ENCODE results near the gene DPH2.

Gene DPH2, protein sequence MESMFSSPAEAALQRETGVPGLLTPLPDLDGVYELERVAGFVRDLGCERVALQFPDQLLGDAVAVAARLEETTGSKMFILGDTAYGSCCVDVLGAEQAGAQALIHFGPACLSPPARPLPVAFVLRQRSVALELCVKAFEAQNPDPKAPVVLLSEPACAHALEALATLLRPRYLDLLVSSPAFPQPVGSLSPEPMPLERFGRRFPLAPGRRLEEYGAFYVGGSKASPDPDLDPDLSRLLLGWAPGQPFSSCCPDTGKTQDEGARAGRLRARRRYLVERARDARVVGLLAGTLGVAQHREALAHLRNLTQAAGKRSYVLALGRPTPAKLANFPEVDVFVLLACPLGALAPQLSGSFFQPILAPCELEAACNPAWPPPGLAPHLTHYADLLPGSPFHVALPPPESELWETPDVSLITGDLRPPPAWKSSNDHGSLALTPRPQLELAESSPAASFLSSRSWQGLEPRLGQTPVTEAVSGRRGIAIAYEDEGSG

DNA sequence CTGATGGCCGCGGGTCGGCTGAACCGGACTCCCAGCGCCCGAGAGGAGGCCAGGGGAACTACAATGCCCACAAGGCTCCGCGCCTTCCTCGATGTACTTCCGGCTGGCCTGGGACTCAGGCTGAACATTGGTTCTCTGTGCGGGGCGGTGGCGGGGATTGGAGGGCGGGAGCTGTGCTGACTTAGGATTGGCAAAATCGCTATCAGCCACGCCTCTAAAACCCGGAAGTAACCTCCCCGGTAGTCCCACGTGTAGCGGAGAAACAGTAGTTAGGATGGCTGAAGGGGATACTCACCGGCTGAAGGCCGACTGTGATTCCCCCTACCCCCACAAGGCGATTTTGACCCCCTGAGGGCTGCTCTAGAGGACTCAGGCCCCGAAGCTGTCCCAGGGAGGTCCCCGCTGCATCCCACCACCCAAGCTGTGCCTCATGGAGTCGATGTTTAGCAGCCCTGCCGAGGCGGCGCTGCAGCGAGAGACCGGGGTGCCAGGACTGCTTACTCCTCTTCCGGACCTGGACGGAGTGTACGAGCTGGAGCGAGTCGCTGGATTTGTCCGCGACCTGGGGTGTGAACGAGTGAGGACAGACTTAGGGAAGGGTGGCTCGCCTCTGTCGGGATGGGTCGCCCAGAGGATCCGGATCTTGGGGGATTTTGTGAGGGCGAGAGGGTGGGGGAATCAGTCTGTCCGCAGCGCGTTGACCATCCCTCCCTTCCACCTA, at the start of gene DPH2:
TSS of gene DPH2 (plus strand) at position 265 of the 721 bp plus-strand sequence. CDS start at position 431, 166 bp downstream.
- Histone ChIP-seq H3K27ac (no peak within 1 kb of the TSS), H3K36me3 (ENCODE audit: insufficient read depth, low read length) (peaks cover 6% of the 10 kb centered on the region; the same call in 1 of the 2 replicates), H3K9ac (ENCODE audit: insufficient read length) (peak within 1 kb of the TSS; percentile 76), H3K9me3 (ENCODE audit: low read depth, low read length) (no peaks in the 10 kb centered on the region), H3K4me3 (peak within 1 kb of the TSS; percentile 91)
- DNase-seq (ENCODE audit: low read depth, low spot score), result peak; percentile 83
- no peak for TF ChIP-seq FOXP2 (optimal IDR thresholded peaks at IDR 0.05; ENCODE audit: control extremely low read depth, extremely low read length, insufficient read depth)
- TF ChIP-seq EZH2 (IDR thresholded peaks at IDR 0.05), result no peak
- TF ChIP-seq POLR2AphosphoS5 (IDR thresholded peaks at IDR 0.05; ENCODE audit: borderline replicate concordance, low read depth, low read length), result peak; percentile 67; the same call in 1 of the 2 replicates

DNA sequence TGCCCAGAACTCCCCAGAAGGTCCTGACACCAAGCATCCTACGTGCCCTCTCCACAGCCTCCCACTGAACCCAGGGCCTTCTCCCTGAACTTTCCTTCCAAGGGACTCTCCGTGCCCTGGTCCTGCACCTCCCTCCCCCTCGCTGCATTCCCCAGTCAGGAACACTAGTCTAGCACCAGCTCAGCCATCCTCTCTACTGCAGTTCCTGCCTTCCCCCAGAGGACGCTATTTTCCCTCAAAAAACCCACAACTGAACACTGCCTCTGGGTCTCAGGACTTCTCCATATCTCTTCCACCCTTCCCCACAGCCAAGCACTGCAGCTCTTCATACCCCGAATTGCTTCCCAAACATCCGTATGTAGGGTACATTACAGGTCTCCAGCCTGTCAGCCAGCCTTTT, 48.8 kb upstream of the DPH2 start:
- Histone ChIP-seq H3K9me3 (ENCODE audit: low read depth, low read length) (no peaks in the 10 kb centered on the region), H3K36me3 (ENCODE audit: insufficient read depth, low read length) (no peaks in the 10 kb centered on the region), H3K27ac (no peak overlapping the region), H3K4me3 (no peak overlapping the region), H3K9ac (ENCODE audit: insufficient read length) (no peak overlapping the region)
- DNase-seq (ENCODE audit: low read depth, low spot score), result no peak
- TF ChIP-seq FOXP2 (optimal IDR thresholded peaks at IDR 0.05; ENCODE audit: control extremely low read depth, extremely low read length, insufficient read depth) (no peak), POLR2AphosphoS5 (IDR thresholded peaks at IDR 0.05; ENCODE audit: borderline replicate concordance, low read depth, low read length) (no peak), EZH2 (IDR thresholded peaks at IDR 0.05) (no peak)

DNA sequence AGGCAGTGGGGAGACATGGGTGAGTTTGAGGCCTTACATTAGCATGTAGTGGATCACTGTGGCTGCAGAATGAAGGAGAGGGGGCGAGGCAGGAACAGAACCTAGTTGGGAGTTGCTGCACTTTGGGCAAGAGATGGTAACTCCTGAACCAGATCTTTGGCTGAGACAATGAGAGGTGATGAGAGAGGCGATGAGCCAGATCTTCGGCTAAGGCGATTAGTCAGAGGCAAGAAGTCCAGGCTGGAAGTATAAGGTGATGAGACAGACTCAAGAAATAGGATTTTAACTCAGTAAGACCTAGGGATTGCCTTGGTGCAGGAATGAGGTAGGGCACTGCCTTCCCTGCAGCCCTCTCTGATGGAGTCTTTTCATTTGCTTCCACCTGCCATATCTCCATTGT, 45.3 kb upstream of the DPH2 start:
- no peak for DNase-seq (ENCODE audit: low read depth, low spot score)
- no peak overlapping the region for H3K4me3 ChIP-seq
- TF ChIP-seq EZH2 (IDR thresholded peaks at IDR 0.05), result no peak
- H3K9ac ChIP-seq (ENCODE audit: insufficient read length), result no peak overlapping the region
- no peaks in the 10 kb centered on the region for H3K36me3 ChIP-seq (ENCODE audit: insufficient read depth, low read length)
- H3K9me3 ChIP-seq (ENCODE audit: low read depth, low read length), result no peaks in the 10 kb centered on the region
- H3K27ac ChIP-seq, result no peak overlapping the region

DNA sequence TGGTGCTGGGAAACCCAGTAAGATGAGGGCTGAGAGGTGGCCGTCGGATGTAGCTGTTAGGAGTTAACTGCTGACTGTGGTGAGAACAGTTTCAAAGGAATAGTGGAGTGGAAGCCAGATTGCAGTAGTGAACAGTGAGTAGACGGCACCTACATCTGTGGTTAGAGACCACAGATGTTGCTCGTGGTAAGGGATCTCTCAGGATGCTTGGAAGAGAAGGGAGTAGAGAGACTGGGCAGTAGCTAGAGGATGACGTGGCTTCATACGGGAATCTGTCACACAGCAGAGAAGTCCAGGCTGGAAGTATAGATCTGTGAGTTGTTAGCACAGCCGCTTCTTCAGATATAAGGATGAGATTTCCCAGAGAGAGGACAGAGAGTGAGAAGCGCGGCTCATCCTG, 44.0 kb upstream of the DPH2 start:
- TF ChIP-seq EZH2 (IDR thresholded peaks at IDR 0.05) (no peak), POLR2AphosphoS5 (IDR thresholded peaks at IDR 0.05; ENCODE audit: borderline replicate concordance, low read depth, low read length) (no peak), FOXP2 (optimal IDR thresholded peaks at IDR 0.05; ENCODE audit: control extremely low read depth, extremely low read length, insufficient read depth) (no peak)
- no peak for DNase-seq (ENCODE audit: low read depth, low spot score)
- Histone ChIP-seq H3K9ac (ENCODE audit: insufficient read length) (no peak overlapping the region), H3K9me3 (ENCODE audit: low read depth, low read length) (no peaks in the 10 kb centered on the region), H3K36me3 (ENCODE audit: insufficient read depth, low read length) (no peaks in the 10 kb centered on the region; the same call in 1 of the 2 replicates), H3K4me3 (no peak overlapping the region), H3K27ac (no peak overlapping the region)

DNA sequence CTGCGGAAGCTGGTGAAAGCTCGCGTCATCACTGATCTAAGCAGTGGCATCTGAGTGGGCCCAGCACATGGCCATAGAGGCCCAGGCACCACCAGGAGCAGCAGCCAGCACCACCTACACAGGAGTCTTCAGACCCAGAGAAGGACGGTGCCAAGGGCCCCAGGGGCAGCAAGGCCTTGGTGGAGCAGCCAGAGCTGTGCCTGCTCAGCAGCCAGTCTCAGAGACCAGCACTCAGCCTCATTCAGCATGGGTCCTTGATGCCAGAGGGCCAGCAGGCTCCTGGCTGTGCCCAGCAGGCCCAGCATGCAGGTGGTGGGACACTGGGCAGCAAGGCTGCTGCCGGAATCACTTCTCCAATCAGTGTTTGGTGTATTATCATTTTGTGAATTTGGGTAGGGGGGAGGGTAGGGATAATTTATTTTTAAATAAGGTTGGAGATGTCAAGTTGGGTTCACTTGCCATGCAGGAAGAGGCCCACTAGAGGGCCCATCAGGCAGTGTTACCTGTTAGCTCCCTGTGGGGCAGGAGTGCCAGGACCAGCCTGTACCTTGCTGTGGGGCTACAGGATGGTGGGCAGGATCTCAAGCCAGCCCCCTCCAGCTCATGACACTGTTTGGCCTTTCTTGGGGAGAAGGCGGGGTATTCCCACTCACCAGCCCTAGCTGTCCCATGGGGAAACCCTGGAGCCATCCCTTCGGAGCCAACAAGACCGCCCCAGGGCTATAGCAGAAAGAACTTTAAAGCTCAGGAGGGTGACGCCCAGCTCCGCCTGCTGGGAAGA, 39.5 kb upstream of the DPH2 start:
- DNase-seq (ENCODE audit: low read depth, low spot score), result peak; percentile 61
- Histone ChIP-seq H3K36me3 (ENCODE audit: insufficient read depth, low read length) (no peaks in the 10 kb centered on the region; the same call in 1 of the 2 replicates), H3K9ac (ENCODE audit: insufficient read length) (no peak overlapping the region), H3K27ac (peak overlapping the region; percentile 70), H3K4me3 (0 out of 2 replicates have a peak overlapping the region, but pooled peaks have one; percentile 36), H3K9me3 (ENCODE audit: low read depth, low read length) (no peaks in the 10 kb centered on the region)
- TF ChIP-seq EZH2 (IDR thresholded peaks at IDR 0.05), result no peak
- no peak for TF ChIP-seq POLR2AphosphoS5 (IDR thresholded peaks at IDR 0.05; ENCODE audit: borderline replicate concordance, low read depth, low read length)
- no peak for TF ChIP-seq FOXP2 (optimal IDR thresholded peaks at IDR 0.05; ENCODE audit: control extremely low read depth, extremely low read length, insufficient read depth)

DNA sequence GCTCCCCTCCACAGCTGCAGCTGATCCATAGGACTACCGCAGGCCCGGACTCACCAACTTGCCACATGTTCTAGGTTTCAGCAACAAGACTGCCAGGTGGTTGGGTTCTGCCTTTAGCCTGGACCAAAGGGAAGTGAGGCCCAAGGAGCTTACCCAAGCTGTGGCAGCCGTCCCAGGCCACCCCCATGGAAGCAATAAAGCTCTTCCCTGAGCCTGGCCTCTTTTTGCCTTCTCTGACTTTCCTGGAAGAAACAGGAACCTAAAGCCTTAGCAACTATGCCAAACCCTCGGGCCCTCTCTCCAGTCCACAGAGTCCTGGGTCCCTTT, 38.9 kb upstream of the DPH2 start:
- TF ChIP-seq POLR2AphosphoS5 (IDR thresholded peaks at IDR 0.05; ENCODE audit: borderline replicate concordance, low read depth, low read length) (0 out of 2 replicates have a peak, but pooled peaks have one; percentile 33), EZH2 (IDR thresholded peaks at IDR 0.05) (no peak), FOXP2 (optimal IDR thresholded peaks at IDR 0.05; ENCODE audit: control extremely low read depth, extremely low read length, insufficient read depth) (no peak)
- DNase-seq (ENCODE audit: low read depth, low spot score), result no peak
- H3K9ac ChIP-seq (ENCODE audit: insufficient read length), result no peak overlapping the region
- no peaks in the 10 kb centered on the region for H3K9me3 ChIP-seq (ENCODE audit: low read depth, low read length)
- H3K36me3 ChIP-seq (ENCODE audit: insufficient read depth, low read length), result no peaks in the 10 kb centered on the region; the same call in 1 of the 2 replicates
- H3K4me3 ChIP-seq, result 0 out of 2 replicates have a peak overlapping the region, but pooled peaks have one; percentile 36
- peak overlapping the region; percentile 70 for H3K27ac ChIP-seq

DNA sequence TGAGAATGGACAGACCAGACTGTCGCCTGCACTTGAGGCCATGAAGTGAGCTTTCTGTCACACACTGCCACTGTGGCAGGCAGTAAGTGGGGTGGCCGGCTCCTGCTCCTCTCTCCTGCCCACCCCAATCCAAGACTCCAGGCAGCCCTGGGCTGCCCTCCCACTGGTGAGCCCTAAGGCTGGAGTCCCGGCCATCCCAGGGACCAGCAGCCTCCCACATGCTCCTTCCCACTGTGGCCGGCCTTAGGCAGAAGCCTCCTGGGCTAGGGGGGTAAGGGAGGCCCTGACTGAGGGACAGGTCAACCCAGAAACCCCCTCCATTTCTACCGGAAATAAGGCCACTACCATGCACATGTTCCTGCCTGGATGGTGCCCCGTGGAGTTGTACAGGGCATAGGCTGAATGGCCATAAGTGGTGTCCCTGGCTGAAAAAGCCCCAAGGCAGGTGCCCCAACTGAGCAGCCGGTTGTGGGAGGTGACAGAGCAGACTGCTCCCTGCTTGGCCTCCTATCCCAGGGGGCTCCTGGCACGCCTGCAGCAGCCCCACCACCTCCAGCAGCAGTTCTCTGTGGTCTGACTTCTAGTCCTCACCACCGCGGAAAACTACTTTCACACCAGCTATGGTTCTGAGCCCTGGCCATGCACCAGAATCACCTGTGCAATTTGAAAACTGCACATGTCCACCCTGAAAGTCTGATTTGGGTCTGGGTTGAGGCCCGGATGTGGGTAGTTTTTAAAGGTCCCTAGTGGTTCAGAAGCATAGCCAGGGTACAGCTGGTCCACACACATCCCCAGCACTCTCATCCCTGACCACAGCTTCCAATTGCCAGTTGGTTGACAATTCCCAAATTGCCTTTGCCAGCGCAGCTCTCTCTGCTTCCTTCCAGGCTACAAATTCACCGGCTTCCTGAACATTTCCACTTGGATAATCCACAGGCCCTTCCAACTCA, 37.8 kb upstream of the DPH2 start:
- Histone ChIP-seq H3K9ac (ENCODE audit: insufficient read length) (no peak overlapping the region), H3K9me3 (ENCODE audit: low read depth, low read length) (no peaks in the 10 kb centered on the region), H3K4me3 (no peak overlapping the region), H3K36me3 (ENCODE audit: insufficient read depth, low read length) (peaks cover 5% of the 10 kb centered on the region), H3K27ac (peak overlapping the region; percentile 70)
- no peak for DNase-seq (ENCODE audit: low read depth, low spot score)
- TF ChIP-seq POLR2AphosphoS5 (IDR thresholded peaks at IDR 0.05; ENCODE audit: borderline replicate concordance, low read depth, low read length) (no peak), FOXP2 (optimal IDR thresholded peaks at IDR 0.05; ENCODE audit: control extremely low read depth, extremely low read length, insufficient read depth) (no peak), EZH2 (IDR thresholded peaks at IDR 0.05) (no peak)
